ENCODE results near the gene PABPN1.

DNA sequence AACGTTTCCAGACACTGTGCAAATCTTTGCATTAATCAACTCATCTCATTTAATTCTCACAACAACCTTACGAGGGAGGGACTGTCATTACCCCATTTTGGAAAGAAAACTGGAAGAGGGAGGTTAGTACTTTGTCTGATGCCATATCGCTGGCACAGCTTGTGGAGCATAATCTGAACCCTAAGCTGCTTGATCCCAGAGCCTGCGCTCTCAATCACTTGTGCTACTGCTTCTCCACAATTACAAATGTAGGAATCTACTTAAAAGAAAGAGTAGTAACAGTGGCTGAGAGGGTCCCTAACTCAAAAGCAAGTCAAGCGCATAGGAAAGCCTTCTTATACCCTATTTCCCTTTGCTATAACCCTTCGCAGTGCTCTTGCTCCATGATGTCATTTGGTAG is 40.5 kb downstream of the PABPN1 start:
- TF ChIP-seq YY1 (IDR thresholded peaks at IDR 0.05; ENCODE audit: insufficient read depth, insufficient read length) (no peak), ZNF274 (IDR thresholded peaks at IDR 0.05; ENCODE audit: low read depth, low read length) (no peak), SUZ12 (IDR thresholded peaks at IDR 0.05; ENCODE audit: extremely low read depth, insufficient read depth, insufficient read length) (no peak)
